ENCODE measurements around the gene PPY.

PPY gene

DNA sequence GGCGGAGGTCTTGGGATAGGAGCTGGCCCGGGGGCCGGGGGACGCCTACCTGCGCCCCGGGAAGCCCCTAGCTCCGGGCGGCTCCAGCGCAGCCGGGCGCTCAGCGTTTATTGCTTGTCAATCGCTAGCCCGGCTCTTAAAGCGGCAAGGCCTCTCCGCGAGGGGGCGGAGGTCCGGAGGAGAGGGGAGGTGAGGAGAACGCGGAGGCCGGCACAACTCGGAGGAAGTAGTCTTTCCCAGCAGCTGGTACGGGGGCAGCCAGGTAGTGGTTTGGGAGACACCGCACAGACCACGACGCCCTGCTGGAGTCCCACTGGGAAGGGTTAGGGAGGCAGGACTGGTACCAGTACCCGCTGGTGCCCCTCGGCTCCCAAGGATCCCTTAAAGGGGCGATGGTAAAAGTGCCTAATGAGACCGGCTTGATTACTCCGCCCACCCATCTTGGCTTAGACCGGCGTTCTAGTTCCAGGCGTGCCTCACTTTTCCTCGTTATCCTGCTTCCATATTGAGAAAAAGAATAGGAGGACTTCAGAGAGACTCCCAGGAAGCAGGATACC lies 34.8 kb downstream of the PPY start, which contains the start of gene MPP2:
Gene MPP2 (minus strand): TSS at position 112 of the 557 bp plus-strand sequence. CDS start 3,076 bp downstream, outside the sequence.
- TF ChIP-seq, protein P1, sequence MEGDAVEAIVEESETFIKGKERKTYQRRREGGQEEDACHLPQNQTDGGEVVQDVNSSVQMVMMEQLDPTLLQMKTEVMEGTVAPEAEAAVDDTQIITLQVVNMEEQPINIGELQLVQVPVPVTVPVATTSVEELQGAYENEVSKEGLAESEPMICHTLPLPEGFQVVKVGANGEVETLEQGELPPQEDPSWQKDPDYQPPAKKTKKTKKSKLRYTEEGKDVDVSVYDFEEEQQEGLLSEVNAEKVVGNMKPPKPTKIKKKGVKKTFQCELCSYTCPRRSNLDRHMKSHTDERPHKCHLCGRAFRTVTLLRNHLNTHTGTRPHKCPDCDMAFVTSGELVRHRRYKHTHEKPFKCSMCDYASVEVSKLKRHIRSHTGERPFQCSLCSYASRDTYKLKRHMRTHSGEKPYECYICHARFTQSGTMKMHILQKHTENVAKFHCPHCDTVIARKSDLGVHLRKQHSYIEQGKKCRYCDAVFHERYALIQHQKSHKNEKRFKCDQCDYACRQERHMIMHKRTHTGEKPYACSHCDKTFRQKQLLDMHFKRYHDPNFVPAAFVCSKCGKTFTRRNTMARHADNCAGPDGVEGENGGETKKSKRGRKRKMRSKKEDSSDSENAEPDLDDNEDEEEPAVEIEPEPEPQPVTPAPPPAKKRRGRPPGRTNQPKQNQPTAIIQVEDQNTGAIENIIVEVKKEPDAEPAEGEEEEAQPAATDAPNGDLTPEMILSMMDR (IDR thresholded peaks at IDR 0.05): no peak
- peaks cover 16% of the 10 kb centered on the region for H3K27me3 Mint-ChIP-seq (ENCODE audit: low read depth, poor library complexity)
- H3K9me3 Mint-ChIP-seq: no peaks in the 10 kb centered on the region
- peaks cover 37% of the 10 kb centered on the region for H3K4me1 Mint-ChIP-seq
- no peaks in the 10 kb centered on the region for H3K36me3 Mint-ChIP-seq (ENCODE audit: low read depth)
- no peak within 1 kb of the TSS for H3K27ac Mint-ChIP-seq
- H3K4me3 Mint-ChIP-seq: peak within 1 kb of the TSS; percentile 87
- peak; percentile 87 for DNase-seq

DNA sequence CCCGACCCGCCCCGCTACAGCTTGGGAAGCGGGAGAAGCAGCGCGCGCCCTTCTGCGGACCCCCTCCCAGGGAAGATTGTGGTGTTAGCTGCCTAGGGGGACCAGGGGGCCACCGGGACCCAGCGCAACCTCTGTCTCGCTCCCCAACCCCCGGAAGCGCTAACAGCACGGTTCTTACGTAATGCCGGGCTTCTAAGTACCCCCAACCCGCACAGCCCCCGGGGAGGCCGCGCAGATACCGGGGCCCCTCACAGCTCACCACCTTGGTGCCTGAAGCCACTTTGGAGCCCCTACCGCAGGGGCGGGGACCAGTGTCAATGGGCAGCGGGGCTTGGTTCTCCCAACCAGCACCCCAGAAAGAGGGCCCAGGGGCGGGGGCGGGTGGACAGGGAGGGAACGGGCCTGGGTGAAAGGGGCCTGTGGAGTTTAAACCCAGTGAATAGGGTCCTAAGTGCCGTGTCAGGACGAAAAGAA lies 35.3 kb downstream of the PPY start:
- DNase-seq: no peak
- Mint-ChIP-seq H3K4me3 (peak overlapping the region; percentile 87), H3K36me3 (ENCODE audit: low read depth) (no peaks in the 10 kb centered on the region), H3K4me1 (peaks cover 42% of the 10 kb centered on the region), H3K27ac (no peak overlapping the region), H3K9me3 (no peaks in the 10 kb centered on the region), H3K27me3 (ENCODE audit: low read depth, poor library complexity) (peaks cover 16% of the 10 kb centered on the region)
- TF ChIP-seq, protein P1 (IDR thresholded peaks at IDR 0.05): no peak

DNA sequence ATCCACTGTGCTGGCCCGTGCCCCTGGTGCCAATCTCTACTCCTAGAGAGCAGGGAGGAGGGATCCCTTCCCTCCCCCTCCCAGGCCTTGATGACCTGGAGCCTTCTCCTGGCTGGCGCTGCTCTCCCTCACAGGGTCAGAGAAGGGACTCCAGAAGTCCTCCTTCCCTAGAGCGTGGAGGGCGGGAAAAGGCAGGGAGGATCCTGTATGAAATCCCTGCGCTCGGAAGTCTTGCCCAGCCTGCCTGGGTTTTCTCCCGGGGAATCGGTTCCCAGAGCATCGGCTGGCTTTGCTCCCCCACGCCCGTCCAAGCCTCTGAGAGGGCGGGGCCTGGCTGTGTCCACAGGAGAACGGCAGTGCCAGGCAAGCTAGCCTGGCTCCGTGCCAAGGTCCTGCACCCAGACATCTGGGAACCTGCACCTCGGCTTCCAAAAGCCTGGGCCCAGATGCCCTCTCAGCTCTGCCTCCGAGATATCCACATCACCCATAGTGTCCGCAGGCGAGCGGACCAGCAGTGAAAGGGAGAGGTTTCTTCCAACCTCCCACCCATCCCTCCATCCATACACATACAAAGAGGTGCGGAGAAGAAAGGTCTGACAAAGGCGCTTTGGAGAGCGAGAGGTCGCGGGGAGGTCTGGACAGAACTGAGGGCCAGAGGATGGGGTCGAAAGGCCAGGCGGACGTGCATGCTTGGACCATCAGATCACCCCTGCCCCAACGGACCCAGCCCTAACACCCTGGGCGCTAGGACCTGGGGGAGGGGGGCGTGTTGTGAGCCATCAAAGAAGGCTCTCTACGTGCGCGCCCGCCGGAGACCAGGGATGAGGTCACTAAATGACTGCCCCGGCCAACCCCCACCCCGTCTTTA lies 36.1 kb downstream of the PPY start:
- Mint-ChIP-seq H3K4me3 (peak overlapping the region; percentile 87), H3K4me1 (peaks cover 50% of the 10 kb centered on the region), H3K36me3 (ENCODE audit: low read depth) (no peaks in the 10 kb centered on the region), H3K9me3 (no peaks in the 10 kb centered on the region), H3K27ac (no peak overlapping the region), H3K27me3 (ENCODE audit: low read depth, poor library complexity) (peaks cover 16% of the 10 kb centered on the region)
- peak; percentile 75 for DNase-seq
- TF ChIP-seq, protein P1 (IDR thresholded peaks at IDR 0.05): no peak

DNA sequence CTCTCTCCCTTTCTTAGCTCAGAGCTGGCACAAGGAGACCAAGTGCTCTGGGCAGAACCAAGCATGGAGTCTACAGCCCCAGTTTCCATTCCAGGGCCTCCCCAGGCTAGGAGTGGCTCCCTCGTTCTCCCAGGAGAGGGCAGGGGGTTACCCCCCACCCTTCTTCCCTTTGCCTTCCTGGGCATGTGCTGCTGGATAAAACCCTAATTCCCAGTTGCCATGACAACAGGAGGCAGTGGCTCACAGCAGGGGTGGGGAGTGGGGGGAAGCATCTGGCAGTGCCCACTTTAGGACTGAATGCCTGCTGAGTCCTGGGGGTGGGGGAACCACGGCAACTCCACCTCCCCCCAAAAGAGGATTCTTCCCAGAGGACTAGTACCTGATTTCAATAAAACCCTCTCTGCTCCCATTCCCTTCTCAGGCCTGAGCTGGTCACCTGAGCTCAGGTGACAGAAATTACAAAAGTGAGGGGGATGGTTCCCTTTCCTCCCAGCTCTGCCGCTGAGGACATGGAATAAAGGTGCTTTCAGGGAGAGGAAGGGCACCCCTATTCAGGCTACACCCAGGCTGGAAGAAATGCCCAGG lies 36.8 kb downstream of the PPY start:
- peaks cover 57% of the 10 kb centered on the region for H3K4me1 Mint-ChIP-seq
- peaks cover 16% of the 10 kb centered on the region for H3K27me3 Mint-ChIP-seq (ENCODE audit: low read depth, poor library complexity)
- peak overlapping the region; percentile 87 for H3K4me3 Mint-ChIP-seq
- H3K36me3 Mint-ChIP-seq (ENCODE audit: low read depth): no peaks in the 10 kb centered on the region
- no peak for DNase-seq
- H3K27ac Mint-ChIP-seq: no peak overlapping the region
- TF ChIP-seq, protein P1 (IDR thresholded peaks at IDR 0.05): no peak
- H3K9me3 Mint-ChIP-seq: no peaks in the 10 kb centered on the region

DNA sequence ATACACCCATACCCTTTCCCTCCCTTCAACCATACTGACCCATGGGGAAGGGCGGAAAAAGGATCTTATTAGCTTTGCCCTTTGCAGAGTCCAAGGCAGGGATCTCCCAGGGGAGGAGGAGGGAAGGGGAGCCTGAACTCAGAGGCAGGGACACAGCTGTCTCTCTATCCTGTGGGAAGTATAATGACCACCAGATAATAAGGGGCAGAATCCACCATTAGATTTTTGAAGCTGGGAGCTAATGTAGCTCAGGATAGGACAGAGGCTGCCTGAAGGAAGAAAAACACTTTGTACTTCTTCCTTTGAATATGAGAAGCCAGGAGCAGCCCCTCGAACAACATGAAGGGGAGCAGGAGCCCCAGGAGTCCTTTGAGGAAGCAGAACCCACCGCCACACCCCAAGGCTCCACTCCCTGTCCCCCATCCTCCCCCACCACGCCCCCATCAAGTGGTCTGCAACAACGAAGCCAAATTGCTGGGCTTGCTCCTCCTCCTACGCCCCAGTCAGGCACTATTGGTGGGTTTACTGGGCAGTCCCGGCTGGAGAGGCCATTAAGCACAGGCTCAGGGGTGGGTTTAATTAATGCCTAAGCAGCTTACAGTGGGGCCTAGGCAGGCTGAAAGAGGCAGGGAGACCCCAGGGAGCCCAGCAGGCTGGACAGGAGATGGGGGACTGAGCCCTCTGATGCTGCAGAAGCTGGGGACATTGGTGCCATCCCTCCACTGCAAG lies 40.3 kb downstream of the PPY start:
- Mint-ChIP-seq H3K4me1 (peaks cover 70% of the 10 kb centered on the region), H3K27me3 (ENCODE audit: low read depth, poor library complexity) (peaks cover 4% of the 10 kb centered on the region), H3K4me3 (peak overlapping the region; percentile 29), H3K27ac (no peak overlapping the region), H3K9me3 (no peaks in the 10 kb centered on the region), H3K36me3 (ENCODE audit: low read depth) (no peaks in the 10 kb centered on the region)
- DNase-seq: no peak
- TF ChIP-seq, protein P1 (IDR thresholded peaks at IDR 0.05): no peak

All from nephron progenitor cell (in vitro differentiated cells).